Measurements from ENCODE around the gene SHPK.

DNA sequence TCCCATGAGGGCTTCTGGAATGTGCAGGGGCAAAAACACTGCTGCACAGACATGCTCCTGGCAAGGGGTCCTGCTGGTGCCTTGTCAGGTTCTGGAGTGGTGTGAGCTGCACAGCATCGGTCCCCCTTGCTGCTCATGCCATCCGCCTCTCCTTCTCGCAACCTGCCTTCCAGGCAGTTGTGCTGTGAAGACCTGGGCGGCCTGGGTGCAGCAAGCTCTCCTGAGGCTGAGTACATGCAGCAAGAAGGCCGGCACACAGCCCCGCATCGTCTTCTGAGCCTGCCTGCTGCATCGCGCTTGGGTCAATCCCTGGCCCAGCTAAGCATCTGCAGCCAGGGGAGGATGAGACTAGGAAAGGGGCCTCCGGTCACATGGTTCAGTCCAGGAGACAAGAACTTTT lies 26.4 kb downstream of the SHPK start:
- TF ChIP-seq, protein P1, sequence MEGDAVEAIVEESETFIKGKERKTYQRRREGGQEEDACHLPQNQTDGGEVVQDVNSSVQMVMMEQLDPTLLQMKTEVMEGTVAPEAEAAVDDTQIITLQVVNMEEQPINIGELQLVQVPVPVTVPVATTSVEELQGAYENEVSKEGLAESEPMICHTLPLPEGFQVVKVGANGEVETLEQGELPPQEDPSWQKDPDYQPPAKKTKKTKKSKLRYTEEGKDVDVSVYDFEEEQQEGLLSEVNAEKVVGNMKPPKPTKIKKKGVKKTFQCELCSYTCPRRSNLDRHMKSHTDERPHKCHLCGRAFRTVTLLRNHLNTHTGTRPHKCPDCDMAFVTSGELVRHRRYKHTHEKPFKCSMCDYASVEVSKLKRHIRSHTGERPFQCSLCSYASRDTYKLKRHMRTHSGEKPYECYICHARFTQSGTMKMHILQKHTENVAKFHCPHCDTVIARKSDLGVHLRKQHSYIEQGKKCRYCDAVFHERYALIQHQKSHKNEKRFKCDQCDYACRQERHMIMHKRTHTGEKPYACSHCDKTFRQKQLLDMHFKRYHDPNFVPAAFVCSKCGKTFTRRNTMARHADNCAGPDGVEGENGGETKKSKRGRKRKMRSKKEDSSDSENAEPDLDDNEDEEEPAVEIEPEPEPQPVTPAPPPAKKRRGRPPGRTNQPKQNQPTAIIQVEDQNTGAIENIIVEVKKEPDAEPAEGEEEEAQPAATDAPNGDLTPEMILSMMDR (IDR thresholded peaks at IDR 0.05): no peak
- no peak for TF ChIP-seq POLR2A (IDR thresholded peaks at IDR 0.05)
- no peak for TF ChIP-seq POLR2AphosphoS5 (IDR thresholded peaks at IDR 0.05)

Measured in prostate gland (tissue), 2 donors.